ENCODE data around the gene LYRM2.
"Not testable (repeated sequence)": the region's sequence is repeated elsewhere in the genome, so short reads cannot be mapped to it uniquely, and the experiment has no call there.

Gene LYRM2

DNA sequence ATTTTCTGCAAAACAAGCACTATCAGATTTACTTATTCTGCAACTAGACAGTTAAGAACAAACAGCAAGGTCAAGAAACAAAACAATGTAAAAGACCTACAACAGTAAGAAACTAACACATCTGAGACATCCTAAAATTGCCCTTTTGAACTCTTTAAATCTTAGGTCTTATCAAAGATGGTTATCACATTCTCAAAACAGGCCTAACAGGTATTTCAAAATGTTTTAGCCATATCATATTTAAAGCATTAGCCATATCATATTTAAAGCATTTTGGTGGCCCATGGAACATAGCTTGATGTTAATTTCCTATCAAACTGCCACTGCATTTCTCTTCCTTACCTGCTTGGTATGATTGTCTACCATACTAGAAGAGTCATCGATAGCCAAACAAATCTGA lies 11.1 kb upstream of the LYRM2 start:
- in situ Hi-C loops (cut with MboI; ENCODE audit: low sequenced_read_pairs), result no loop called here

DNA sequence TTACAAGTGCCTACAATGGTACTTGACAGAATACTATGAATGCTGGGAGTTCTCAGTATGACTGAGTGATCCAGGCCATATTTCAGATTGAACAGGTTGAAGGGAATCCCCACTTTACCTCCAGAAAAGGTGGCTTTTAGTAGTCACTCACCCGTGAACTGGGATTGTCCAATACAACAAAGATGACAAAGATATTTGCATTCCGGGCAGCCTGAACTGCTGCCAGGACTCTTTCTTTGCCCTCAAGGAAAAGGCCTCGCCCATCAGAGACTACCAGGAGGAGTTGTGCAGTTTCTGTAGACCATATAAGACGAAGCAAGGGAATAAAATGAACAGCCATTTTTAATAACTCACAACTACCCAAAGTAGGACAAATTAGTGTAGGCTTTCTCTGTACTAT lies 6.3 kb upstream of the LYRM2 start:
- in situ Hi-C loops (cut with MboI; ENCODE audit: low sequenced_read_pairs), result no loop called here

DNA sequence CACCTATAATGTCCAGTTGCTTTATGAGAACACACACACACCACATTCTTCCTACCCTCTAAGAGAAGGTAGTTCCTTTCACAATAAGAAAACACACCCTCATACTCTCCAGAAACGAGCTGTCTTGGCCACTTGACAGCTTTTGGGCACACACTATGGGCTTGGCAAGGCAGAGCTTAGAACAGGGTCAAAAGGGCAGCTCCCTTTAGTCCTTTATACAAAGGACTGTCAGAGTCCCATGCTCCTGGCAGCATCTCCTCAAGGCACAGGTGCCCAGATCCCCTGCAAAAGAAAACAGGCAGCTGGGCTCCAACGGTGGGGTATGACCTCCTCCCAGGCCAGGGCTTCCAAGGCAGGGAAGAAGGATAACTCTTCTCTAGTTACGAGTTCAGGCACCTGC lies 4.9 kb upstream of the LYRM2 start:
- in situ Hi-C loops (cut with MboI; ENCODE audit: low sequenced_read_pairs), result no loop called here

DNA sequence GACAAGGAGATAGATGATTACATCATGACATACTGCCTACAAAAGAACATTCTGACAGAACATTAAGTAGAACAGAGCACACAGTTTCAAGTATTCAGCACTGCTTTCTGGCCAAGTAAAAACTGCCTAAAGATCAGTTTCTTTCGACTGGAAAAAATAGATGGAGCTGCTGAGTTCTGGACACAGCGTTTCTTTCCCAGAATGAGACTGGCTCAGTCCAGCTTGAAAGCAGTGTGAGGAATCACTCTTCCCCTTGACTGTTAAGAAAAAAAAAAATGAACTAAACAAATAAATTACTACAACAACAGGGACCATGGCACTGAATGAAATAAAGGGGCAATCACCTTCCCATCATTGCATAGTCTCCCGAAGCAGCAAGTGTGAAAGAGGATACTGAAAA lies 4.4 kb upstream of the LYRM2 start:
- in situ Hi-C loops (cut with MboI; ENCODE audit: low sequenced_read_pairs), result no loop called here

DNA sequence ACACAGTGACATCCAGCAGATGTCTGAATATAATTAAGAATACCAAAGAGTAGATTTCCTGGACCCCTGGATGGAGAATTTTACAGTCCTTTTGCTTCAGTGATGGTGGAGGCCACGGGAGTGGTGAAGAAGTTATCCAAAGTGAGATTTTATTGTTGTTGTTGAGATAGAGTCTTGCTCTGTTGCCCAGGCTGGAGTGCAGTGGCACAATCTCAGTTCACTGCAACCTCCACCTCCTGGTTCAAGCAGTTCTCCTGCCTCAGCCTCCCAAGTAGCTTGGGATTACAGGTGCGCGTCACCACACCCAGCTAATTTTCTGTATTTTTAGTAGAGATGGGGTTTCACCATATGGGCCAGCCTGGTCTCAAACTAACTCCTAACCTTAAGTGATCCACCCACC lies 3.0 kb upstream of the LYRM2 start:
- in situ Hi-C loops (cut with MboI; ENCODE audit: low sequenced_read_pairs), result not testable (repeated sequence)

DNA sequence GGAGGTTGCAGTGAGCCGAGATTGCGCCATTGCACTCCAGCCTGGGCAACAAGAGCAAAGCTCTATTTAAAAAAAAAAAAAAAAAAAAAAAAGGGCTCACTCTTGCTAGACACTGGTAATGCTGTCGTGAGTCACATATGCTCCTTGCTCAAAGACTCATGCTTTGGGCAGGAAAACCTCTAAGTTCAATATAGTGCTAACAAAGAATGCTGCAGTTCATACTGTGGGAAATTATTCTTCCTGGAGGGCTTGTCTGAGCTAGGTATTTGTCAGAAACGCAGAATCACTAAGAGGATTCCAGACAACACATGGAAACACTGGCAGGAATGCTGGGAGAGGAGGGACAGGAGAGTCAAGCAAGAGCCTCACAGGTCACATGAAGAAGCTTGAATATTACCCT lies 2.3 kb upstream of the LYRM2 start:
- in situ Hi-C loops (cut with MboI; ENCODE audit: low sequenced_read_pairs), result no loop called here

DNA sequence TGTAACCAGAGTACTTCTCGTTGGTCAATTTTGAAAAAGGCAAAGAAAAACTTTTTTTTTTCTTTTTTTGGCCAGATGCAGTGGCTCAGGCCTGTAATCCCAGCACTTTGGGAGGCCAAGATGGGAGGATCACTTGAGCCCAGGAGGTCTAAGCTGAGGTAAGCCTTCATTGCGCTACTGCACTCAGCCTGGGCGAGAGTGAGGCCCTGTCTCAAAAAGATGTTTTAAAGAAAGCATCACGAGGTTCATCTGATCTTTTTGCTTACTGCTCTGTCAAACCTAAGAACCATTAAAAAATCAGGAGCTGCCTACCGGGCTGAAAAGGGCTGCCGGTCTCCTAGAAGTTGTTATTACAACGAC lies 607 bp downstream of the LYRM2 start:
- in situ Hi-C loops (cut with MboI; ENCODE audit: low sequenced_read_pairs), result no loop called here

DNA sequence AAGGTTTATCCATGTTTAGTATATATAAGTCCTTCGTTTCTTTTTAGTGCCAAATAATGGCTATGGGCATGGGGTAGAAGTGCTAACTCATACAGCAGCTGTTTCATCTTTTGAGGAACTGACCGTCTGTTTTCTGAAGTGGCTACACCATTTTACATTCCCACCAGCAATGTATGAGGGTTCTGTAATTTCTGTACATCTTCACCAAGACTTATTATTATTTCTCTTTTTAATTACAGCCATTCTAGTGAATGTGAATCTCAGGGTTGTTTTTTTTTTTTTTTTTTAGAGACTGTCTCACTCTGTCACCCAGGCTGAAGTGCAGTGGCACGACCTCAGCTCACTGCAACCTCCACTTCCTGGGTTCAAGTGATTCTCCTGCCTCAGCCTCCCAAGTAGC lies 2.1 kb downstream of the LYRM2 start:
- in situ Hi-C loops (cut with MboI; ENCODE audit: low sequenced_read_pairs), result not testable (repeated sequence)

DNA sequence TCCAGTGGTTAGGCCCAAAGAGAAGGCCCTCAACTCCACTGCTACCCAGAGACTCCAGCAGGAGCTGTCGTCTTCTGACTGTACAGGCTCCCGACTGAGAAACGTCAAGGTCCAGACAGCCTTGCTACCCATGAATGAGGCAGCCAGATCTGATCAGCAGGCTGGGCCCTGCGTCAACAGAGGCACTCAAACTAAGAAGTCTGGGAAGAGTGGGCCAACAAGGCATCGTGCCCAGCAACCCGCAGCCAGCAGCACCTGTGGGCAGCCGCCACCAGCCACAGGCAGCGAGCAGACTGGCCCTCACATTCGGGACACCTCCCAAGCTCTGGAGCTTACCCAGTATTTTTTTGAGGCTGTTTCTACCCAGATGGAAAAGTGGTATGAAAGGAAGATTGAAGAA lies 8.1 kb downstream of the LYRM2 start:
- in situ Hi-C loops (cut with MboI; ENCODE audit: low sequenced_read_pairs), result no loop called here

DNA sequence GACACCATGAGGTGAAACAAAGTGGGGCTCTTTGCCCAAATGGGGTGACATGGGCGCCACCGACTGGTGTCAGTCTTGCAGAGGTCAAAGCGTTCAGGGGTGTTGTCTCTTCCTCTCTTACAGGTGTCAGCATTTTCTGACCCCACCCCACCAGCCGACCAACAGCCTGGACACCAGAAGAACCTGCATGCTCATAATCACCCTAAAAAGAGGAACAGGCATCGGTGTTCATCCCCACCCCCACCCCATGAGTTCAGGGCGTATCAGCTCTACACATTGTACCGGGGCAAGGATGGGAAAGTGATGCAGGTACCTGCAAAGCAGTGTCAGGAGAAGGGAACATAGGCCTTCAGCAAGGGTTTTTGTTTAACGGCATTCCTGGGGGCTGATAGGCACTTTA lies 14.8 kb downstream of the LYRM2 start:
- in situ Hi-C loops (cut with MboI; ENCODE audit: low sequenced_read_pairs), result loop anchor here (25.0 kb wide), 2 partner anchors 186 to 636 kb away; partner anchors contain the start of gene ANKRD6

DNA sequence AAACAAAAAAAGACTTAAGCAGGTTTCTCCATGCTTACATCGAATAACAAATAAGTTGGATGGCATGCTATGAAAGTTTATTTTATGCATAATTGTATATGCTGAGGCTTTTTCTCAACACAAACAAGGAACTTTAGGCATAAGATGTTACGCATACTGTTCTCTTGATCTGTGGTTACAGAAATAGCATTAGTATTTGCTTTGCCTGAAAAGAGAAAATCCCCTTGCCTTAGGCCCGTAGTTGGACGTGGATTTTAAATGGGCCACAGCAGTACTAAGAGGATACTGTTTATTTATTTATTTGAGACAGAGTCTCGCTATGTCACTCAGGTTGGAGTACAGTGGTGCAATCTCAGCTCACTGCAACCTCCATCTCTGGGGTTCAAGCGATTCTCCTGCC lies 19.0 kb downstream of the LYRM2 start:
- in situ Hi-C loops (cut with MboI; ENCODE audit: low sequenced_read_pairs), result loop anchor here (25.0 kb wide), 2 partner anchors 182 to 632 kb away; partner anchors contain the start of gene ANKRD6

DNA sequence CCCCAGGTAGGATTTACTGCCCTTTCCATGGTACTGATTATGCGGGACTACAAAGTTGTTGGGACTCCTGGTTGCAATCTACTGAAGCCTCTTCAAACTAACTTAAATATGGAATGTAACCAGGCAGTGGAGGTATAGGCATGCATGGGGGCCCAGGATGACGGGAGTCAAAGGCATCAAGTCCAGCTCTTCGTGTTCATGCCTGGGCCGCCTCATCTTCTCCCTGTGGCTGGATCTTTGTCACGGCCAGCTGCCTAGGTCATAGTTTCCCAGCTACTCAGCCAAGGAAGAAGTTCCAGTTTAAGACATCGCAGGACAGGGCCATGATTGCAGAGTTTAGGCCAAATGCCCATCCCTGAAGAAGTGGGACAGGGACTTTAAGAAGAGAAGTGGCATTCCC lies 20.5 kb downstream of the LYRM2 start:
- in situ Hi-C loops (cut with MboI; ENCODE audit: low sequenced_read_pairs), result loop anchor here (25.0 kb wide), 2 partner anchors 181 to 631 kb away; partner anchors contain the start of gene ANKRD6

DNA sequence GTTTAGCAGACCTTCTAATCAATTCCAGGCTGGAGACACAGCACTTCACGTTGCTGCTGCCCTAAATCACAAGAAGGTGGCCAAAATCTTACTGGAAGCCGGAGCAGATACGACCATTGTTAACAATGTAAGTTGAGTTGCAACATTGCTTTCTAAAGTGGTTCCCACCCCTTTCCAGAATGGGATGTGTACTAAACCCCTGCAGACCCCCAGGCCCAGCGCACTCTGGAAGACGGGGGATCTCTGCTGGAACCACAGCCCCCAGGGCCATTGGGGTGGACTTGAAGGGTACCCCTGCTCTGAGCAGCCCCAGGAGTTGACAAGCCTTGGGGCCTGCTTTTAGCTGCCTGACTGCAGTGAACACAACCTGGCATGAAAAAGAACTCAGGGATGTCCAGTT lies 22.0 kb downstream of the LYRM2 start:
- in situ Hi-C loops (cut with MboI; ENCODE audit: low sequenced_read_pairs), result loop anchor here (25.0 kb wide), 2 partner anchors 179 to 629 kb away; partner anchors contain the start of gene ANKRD6

DNA sequence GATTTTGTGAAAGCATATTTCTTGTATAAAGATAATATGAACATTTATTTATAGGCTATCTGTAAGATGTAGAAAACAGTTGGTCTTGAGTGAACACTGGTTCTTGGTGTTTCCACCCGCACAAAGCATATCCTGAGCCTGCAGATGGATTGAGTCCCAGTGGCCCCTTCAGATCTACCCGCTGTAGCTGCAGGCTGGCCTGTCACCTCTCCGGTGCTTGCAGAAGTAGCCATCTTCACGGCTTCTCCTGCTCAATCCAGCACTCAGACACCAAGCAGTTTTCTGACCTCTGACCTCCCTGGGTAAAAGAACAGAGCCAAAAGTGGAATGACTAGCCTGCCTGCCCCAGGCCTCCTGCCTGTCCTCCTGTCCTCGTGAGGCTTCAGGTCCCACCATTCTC lies 22.7 kb downstream of the LYRM2 start:
- in situ Hi-C loops (cut with MboI; ENCODE audit: low sequenced_read_pairs), result loop anchor here (25.0 kb wide), 2 partner anchors 179 to 629 kb away; partner anchors contain the start of gene ANKRD6

DNA sequence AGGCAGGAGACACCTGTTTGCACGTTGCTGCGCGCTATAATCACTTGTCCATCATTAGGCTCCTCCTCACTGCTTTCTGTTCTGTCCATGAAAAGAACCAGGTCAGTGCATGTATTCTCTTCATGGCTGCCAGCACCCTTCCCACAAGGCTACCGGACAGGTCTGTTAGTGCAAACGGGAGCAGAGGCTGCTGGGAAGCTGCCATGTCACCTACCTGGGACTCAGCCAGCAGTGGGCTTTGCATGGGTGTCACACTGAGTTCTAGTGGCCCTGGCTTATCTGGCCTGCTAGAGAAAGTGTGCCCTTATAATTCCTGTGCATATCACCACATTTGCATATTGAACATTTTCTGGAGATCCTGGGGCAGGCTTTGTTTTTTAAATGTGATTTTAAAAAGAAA lies 24.8 kb downstream of the LYRM2 start:
- in situ Hi-C loops (cut with MboI; ENCODE audit: low sequenced_read_pairs), result loop anchor here (25.0 kb wide), 2 partner anchors 176 to 626 kb away; partner anchors contain the start of gene ANKRD6

DNA sequence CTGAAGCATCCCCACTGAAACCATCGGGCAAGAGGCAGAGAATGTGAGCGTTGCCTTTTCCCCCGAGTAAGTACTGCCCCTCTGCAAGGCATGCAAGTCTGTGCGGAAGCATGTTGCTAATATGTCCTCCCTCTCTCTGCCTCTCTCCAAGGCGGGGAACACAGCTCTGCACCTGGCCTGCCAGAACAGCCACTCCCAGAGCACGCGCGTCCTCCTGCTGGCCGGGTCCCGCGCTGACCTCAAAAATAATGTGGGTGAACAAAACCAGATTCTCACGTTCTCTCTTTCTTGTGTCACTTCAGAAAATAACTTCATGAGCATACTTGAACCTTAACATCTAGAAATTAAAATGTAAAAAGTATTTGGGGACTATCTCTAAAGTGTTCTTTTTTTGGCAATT lies 26.4 kb downstream of the LYRM2 start:
- in situ Hi-C loops (cut with MboI; ENCODE audit: low sequenced_read_pairs), result loop anchor here (25.0 kb wide), 2 partner anchors 175 to 625 kb away; partner anchors contain the start of gene ANKRD6

DNA sequence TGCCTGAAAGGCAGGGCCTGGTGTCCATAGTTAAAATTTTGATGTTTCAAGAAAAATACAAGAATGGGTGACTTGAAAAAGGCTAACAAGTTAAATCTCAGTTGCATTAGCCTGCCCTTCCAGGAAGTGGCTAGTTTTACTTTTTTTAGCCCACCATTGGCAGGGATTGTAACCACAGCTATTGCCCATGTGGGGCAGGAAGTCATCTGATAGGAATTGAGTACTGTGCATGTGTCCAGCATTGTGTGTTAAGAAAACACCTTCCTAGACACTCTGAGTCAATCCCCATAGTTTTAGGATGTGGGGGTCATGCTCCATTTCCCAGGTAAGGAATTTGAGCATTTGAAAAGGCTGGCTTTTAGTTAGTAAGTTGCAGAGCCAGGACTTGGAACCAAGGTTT lies 26.9 kb downstream of the LYRM2 start:
- in situ Hi-C loops (cut with MboI; ENCODE audit: low sequenced_read_pairs), result loop anchor here (25.0 kb wide), 2 partner anchors 174 to 624 kb away; partner anchors contain the start of gene ANKRD6

DNA sequence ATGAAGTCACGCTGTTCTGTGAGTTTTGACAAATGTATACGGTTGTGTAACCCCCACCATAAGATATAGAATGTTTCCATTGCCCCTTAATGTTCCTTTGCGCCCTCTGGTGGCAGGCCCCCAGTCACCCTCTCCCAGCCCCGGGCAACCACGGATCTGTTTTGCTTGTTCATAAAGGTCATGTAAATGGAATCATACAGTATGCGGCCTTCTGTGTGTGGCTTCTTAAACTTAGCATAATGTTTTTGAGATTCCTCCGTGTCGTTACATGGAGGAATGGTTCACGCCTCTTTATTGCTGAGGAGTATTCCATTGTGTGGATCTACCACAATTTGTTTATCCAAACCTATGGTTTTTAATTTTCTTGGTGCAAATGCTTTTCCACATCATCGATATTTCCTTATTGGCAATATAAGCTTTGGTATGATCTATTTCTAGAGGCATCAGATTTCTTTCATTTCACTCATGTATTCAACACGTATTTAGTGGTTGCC lies 28.4 kb downstream of the LYRM2 start:
- in situ Hi-C loops (cut with MboI; ENCODE audit: low sequenced_read_pairs), result loop anchor here (25.0 kb wide), 2 partner anchors 173 to 623 kb away; partner anchors contain the start of gene ANKRD6

DNA sequence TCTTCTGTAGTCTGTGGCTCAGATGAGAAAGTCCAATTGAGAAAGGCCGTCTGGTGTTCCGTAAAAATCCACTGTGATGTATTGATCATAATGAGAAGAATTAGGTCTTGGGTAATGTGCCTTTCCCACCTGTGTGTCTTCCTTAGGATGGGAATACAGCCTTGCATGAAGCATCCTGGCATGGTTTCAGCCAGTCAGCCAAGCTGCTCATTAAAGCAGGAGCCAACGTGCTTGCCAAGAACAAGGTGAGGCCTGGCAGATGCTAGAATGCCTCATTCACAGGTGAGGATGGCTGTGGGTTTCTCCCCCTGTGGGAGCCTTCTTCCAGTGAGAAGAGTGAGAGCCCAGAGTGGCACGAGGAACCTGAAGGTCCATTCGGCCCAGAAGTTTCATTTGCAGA lies 32.7 kb downstream of the LYRM2 start:
- in situ Hi-C loops (cut with MboI; ENCODE audit: low sequenced_read_pairs), result loop anchor here (25.0 kb wide), 2 partner anchors 169 to 619 kb away; partner anchors contain the start of gene ANKRD6

DNA sequence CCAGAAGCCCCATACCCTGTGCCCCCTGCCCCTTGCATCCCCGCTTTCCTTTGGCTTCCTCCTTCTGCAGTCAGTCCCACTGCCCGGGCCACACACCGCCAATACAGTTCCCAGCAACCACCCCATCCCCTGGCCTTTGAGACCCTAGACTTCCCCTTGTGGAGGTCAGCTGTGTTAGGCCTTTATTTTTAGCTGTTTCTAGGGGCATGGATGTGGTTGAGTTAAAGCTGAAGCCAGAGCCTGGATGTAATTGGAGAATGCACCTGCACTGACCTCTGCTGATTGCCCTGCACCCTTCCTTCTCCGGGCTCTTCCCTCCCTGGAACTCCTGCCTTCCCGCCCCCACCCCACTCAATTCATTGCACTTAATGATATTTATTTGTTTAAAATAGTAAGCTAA lies 33.9 kb downstream of the LYRM2 start:
- in situ Hi-C loops (cut with MboI; ENCODE audit: low sequenced_read_pairs), result loop anchor here (25.0 kb wide), 2 partner anchors 167 to 617 kb away; partner anchors contain the start of gene ANKRD6

DNA sequence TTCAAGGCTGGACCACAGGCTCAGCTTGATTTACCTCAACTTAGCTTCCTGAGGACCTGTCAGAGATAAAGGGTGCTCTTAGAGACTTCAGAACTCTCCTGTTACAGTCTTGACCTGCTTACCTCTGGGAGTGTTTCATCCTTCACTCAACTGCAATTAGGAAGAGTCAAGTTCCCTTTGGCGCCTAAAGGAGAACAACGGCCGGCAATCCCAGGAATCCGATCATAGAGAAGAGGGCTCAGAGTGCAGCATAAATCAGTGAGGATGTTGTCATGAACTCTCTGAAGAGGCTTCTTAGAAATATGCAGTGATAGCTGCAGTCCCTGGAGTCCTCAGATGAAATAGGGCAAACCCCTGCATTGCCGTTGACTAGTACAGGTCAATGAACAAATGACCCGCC lies 36.4 kb downstream of the LYRM2 start:
- in situ Hi-C loops (cut with MboI; ENCODE audit: low sequenced_read_pairs), result loop anchor here (25.0 kb wide), 2 partner anchors 165 to 615 kb away; partner anchors contain the start of gene ANKRD6

DNA sequence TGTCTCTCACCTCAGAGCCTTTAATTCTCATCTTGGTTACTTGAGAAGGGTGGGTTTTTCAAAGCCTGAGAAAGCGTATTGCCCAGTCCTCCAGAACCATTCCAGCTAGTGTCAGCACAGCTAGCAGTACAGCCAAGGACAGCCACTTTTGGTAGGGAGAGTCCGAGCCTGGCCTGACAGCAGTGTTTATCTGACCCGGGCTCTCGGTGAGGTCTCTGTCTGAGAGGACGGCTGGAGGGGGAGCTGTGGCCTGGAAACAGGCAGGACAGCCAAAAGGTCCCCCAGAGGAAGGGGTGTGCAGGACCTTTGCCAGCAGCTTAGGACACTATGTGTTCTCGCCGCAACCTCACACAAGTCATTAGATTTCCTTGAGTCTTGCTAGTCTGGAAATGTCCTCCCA lies 38.8 kb downstream of the LYRM2 start:
- in situ Hi-C loops (cut with MboI; ENCODE audit: low sequenced_read_pairs), result loop anchor here (25.0 kb wide), 2 partner anchors 162 to 612 kb away; partner anchors contain the start of gene ANKRD6

DNA sequence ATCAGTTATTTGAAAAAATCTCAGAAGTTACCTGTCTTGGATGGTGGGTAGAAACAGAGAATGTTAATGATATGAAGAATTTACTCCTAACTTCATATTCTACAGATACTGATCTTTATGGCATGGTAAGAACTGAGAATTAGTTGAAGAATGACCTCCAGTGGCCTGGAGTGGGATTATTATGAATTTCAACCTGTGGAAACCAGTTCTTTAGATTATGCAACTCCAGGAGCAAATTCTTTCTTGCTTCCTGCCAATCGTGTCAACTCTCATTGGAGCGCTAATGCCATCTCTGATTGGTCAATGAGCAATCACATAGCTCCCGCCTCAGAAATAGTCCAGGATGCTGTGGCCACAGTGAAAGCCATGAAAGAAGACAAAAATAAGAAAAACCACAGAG lies 40.6 kb downstream of the LYRM2 start:
- in situ Hi-C loops (cut with MboI; ENCODE audit: low sequenced_read_pairs), result no loop called here
